GM23248 (cell line): ENCODE data around the gene GMPPA. TPM values are rescaled to one million over a fixed set of nuclear protein-coding genes. Genes with fewer than 3 reads are reported as not detected.

ENCODE experiments used
- DNase-seq: peaks from one replicate; pipeline ENCODE4 v3.0.0-alpha.2; 2015
- H2AFZ ChIP-seq: fragments of 200-600 bp; sonication (generic); 2 replicates; pipeline ENCODE4 v1.6.1; 2016; ENCODE audit warnings: antibody characterized with exemption
- H3F3A ChIP-seq: fragments of 200-600 bp; sonication (generic); 2 replicates; pipeline ENCODE4 v1.6.1; 2016; ENCODE audit warnings: mild to moderate bottlenecking, antibody characterized with exemption, mixed run types; ENCODE audit not compliant: insufficient read depth
- H3K27ac ChIP-seq: fragments of 200-600 bp; sonication (generic); 2 replicates; pipeline ENCODE4 v1.5.1; 2016; ENCODE audit warnings: mild to moderate bottlenecking
- H3K27me3 ChIP-seq: fragments of 200-600 bp; sonication (generic); replicated peaks from 2 replicates; pipeline ENCODE4 v1.6.1; 2016; ENCODE audit warnings: mild to moderate bottlenecking; ENCODE audit not compliant: insufficient read depth
- H3K36me3 ChIP-seq: fragments of 200-600 bp; sonication (generic); 2 replicates; pipeline ENCODE4 v1.6.1; 2016; ENCODE audit warnings: low read depth, mild to moderate bottlenecking
- H3K4me1 ChIP-seq: fragments of 200-600 bp; sonication (generic); 2 replicates; pipeline ENCODE4 v1.6.1; 2016; ENCODE audit warnings: mild to moderate bottlenecking; ENCODE audit not compliant: insufficient read depth
- H3K4me2 ChIP-seq: fragments of 200-600 bp; sonication (generic); one replicate; pipeline ENCODE4 v1.6.1; 2016; ENCODE audit warnings: mild to moderate bottlenecking; ENCODE audit not compliant: unreplicated experiment
- H3K4me3 ChIP-seq: fragments of 200-600 bp; sonication (generic); 2 replicates; pipeline ENCODE4 v1.5.1; 2016; ENCODE audit warnings: mild to moderate bottlenecking
- H3K79me2 ChIP-seq: fragments of 200-600 bp; sonication (generic); 2 replicates; pipeline ENCODE4 v1.6.1; 2016; ENCODE audit warnings: mild to moderate bottlenecking; ENCODE audit not compliant: insufficient read depth
- H3K9ac ChIP-seq: fragments of 200-600 bp; sonication (generic); 2 replicates; pipeline ENCODE4 v1.6.1; 2016; ENCODE audit warnings: mild to moderate bottlenecking
- H3K9me2 ChIP-seq: fragments of 200-600 bp; sonication (generic); 2 replicates; pipeline ENCODE4 v1.6.1; 2016; ENCODE audit warnings: mixed run types, mild to moderate bottlenecking, moderate library complexity; ENCODE audit not compliant: insufficient read depth
- H3K9me3 ChIP-seq: fragments of 200-600 bp; sonication (generic); one replicate; pipeline ENCODE4 v1.6.1; 2017; ENCODE audit warnings: low read depth
- H4K20me1 ChIP-seq: fragments of 200-600 bp; sonication (generic); 2 replicates; pipeline ENCODE4 v1.6.0; 2016; ENCODE audit not compliant: insufficient read depth
- EZH2 ChIP-seq: fragments of 200-600 bp; sonication (generic); IDR thresholded peaks from 2 replicates; pipeline ENCODE4 v1.6.1; 2018; ENCODE audit warnings: antibody characterized with exemption, mild to moderate bottlenecking; ENCODE audit not compliant: insufficient read depth, poor library complexity, severe bottlenecking
- EZH2phosphoT487 ChIP-seq: fragments of 200-600 bp; sonication (generic); IDR thresholded peaks from 2 replicates; pipeline ENCODE4 v1.6.1; 2018; ENCODE audit warnings: antibody characterized with exemption, moderate library complexity, mild to moderate bottlenecking, low read depth; ENCODE audit not compliant: insufficient read depth
- WGBS, 2 experiments: methylation state at CpG; one replicate each; pipeline ENCODE4 v1.1.6; 2015 to 2017; ENCODE audit warnings: low lambda C conversion rate in 2 of 2, low coverage in 1 of 2; ENCODE audit errors: missing lambda C conversion rate in 2 of 2; 5-methylcytosine and 5-hydroxymethylcytosine counted together
- in situ Hi-C: fragments of 300-500 bp; cut with MboI; formaldehyde crosslinking; loops from 2 replicates; pipeline ENCODE4 v1.15.0; 2020
- polyA plus RNA-seq: library from polyadenylated mRNA; unstranded; fragments of >200 nt; fragmentation: Nextera tagmentation; extraction: Ambion mirVana; gene quantifications from 2 replicates; pipeline ENCODE4 v1.2.1, GENCODE V29; 2016
- total RNA-seq: library from RNA; depleted of rRNA; stranded (reverse); fragments of >200 nt; shearing (Covaris generic); gene quantifications from 2 replicates; pipeline ENCODE4 v1.2.3, GENCODE V29; 2014

The GMPPA gene
- total and polyA plus RNA-seq, 2 experiments from 2014 or later: 60.6 to 65.6 TPM

- TF ChIP-seq EZH2: no peak
- TF ChIP-seq EZH2phosphoT487: no peak
- DNase-seq: no peak
- no peak overlapping the region for H3K4me2 ChIP-seq
- peaks cover 23% of the 10 kb centered on the region for H3K79me2 ChIP-seq
- H3K36me3 ChIP-seq: peaks cover 11% of the 10 kb centered on the region; the same call in 1 of the 2 replicates
- no peak overlapping the region for H2AFZ ChIP-seq
- no peaks in the 10 kb centered on the region for H3K9me2 ChIP-seq
- H3K27ac ChIP-seq: no peak overlapping the region
- no peaks in the 10 kb centered on the region for H4K20me1 ChIP-seq
- WGBS, 2 experiments: 68 to 70% methylated on average over 3 of the region's 3 CpGs
- H3F3A ChIP-seq: peaks cover 9% of the 10 kb centered on the region
- H3K27me3 ChIP-seq: no peaks in the 10 kb centered on the region
- no peaks in the 10 kb centered on the region for H3K4me1 ChIP-seq
- in situ Hi-C loops: no loop called here
- H3K9me3 ChIP-seq: no peaks in the 10 kb centered on the region
- no peak overlapping the region for H3K4me3 ChIP-seq
- no peak overlapping the region for H3K9ac ChIP-seq
Measured at GRCh38 chr2:219545295-219545942, 46.7 kb downstream of the GMPPA start.

GRCh38 chr2:219545943-219546352 is 47.3 kb downstream of the GMPPA start:
- H3K9me3 ChIP-seq: no peaks in the 10 kb centered on the region
- TF ChIP-seq EZH2: no peak
- TF ChIP-seq EZH2phosphoT487: no peak
- in situ Hi-C loops: no loop called here
- no peak overlapping the region for H3K4me2 ChIP-seq
- no peak overlapping the region for H3K4me3 ChIP-seq
- H3K9ac ChIP-seq: no peak overlapping the region
- H4K20me1 ChIP-seq: no peaks in the 10 kb centered on the region
- H3K79me2 ChIP-seq: peaks cover 18% of the 10 kb centered on the region
- H3K27ac ChIP-seq: no peak overlapping the region
- no peak for DNase-seq
- no peaks in the 10 kb centered on the region for H3K27me3 ChIP-seq
- H3K36me3 ChIP-seq: peaks cover 6% of the 10 kb centered on the region; the same call in 1 of the 2 replicates
- H2AFZ ChIP-seq: no peak overlapping the region
- H3K4me1 ChIP-seq: no peaks in the 10 kb centered on the region
- H3K9me2 ChIP-seq: no peaks in the 10 kb centered on the region
- peaks cover 9% of the 10 kb centered on the region for H3F3A ChIP-seq
- WGBS, 2 experiments: 49 to 54% methylated on average over 3 to 4 of the region's 4 CpGs

GRCh38 chr2:219547621-219548020 is 48.9 kb downstream of the GMPPA start:
- TF ChIP-seq EZH2phosphoT487 (no peak), EZH2 (no peak)
- Histone ChIP-seq H3K9ac (no peak overlapping the region), H3K4me3 (no peak overlapping the region), H3K36me3 (no peaks in the 10 kb centered on the region), H3K27me3 (no peaks in the 10 kb centered on the region), H3K27ac (no peak overlapping the region), H2AFZ (no peak overlapping the region), H3F3A (peaks cover 2% of the 10 kb centered on the region; the same call in 1 of the 2 replicates), H3K9me2 (no peaks in the 10 kb centered on the region), H4K20me1 (no peaks in the 10 kb centered on the region), H3K9me3 (no peaks in the 10 kb centered on the region), H3K4me2 (no peak overlapping the region), H3K79me2 (peaks cover 1% of the 10 kb centered on the region), H3K4me1 (no peaks in the 10 kb centered on the region)
- WGBS, 2 experiments: 94 to 95% methylated on average over 13 to 26 of the region's 26 CpGs
- no peak for DNase-seq
- in situ Hi-C loops: no loop called here

- whole genome bisulfite sequencing, 2 experiments: 92% methylated on average over 18 of the region's 18 CpGs
- Histone ChIP-seq H3K4me1 (peaks cover 4% of the 10 kb centered on the region; the same call in 1 of the 2 replicates), H3F3A (no peaks in the 10 kb centered on the region), H3K9me2 (no peaks in the 10 kb centered on the region), H3K4me3 (no peak overlapping the region), H3K9ac (no peak overlapping the region), H3K27me3 (no peaks in the 10 kb centered on the region), H4K20me1 (no peaks in the 10 kb centered on the region), H3K36me3 (no peaks in the 10 kb centered on the region), H2AFZ (no peak overlapping the region), H3K4me2 (no peak overlapping the region), H3K9me3 (no peaks in the 10 kb centered on the region), H3K79me2 (no peaks in the 10 kb centered on the region), H3K27ac (no peak overlapping the region)
- DNase-seq: no peak
- TF ChIP-seq EZH2phosphoT487: no peak
- no peak for TF ChIP-seq EZH2
- in situ Hi-C loops: no loop called here
Measured at GRCh38 chr2:219548990-219549389, 50.3 kb downstream of the GMPPA start.

DNA sequence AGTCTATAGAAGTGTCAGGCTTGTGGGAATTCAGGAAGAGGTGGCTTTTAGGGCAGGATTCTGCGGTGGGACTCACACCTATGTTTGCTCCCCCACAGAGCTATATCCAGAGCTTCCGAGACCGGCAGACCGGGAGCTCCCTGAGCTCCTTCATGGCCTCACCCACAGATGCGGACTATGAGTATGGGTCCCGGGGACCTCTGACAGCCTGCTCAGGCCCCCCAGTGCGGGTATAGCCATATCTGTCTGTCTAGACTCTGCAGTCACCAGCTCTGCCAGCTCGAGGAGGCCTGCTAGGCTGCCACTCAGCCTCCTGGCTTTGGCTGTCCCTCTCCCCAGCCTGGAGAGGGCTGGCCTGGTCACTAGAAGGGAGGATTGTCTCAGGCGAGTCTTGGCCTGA is 50.9 kb downstream of the GMPPA start:
- no peak for DNase-seq

More for the DNA sequence above, 50.9 kb downstream of the GMPPA start:
- Histone ChIP-seq H3K9me3 (no peaks in the 10 kb centered on the region), H3K27ac (no peak overlapping the region), H3K4me1 (peaks cover 4% of the 10 kb centered on the region; the same call in 1 of the 2 replicates), H3K9me2 (no peaks in the 10 kb centered on the region), H3K9ac (no peak overlapping the region), H3K4me2 (no peak overlapping the region), H3K79me2 (no peaks in the 10 kb centered on the region), H3F3A (no peaks in the 10 kb centered on the region), H3K27me3 (no peaks in the 10 kb centered on the region), H2AFZ (no peak overlapping the region), H3K4me3 (no peak overlapping the region), H3K36me3 (no peaks in the 10 kb centered on the region), H4K20me1 (no peaks in the 10 kb centered on the region)
- TF ChIP-seq EZH2phosphoT487 (no peak), EZH2 (no peak)
- in situ Hi-C loops: no loop called here
- 80 to 84% methylated on average over 9 of the region's 9 CpGs for WGBS, 2 experiments
